Chondrocyte (in vitro differentiated cells): ENCODE results near the gene NKX2-3. TPM values are rescaled to one million over a fixed set of nuclear protein-coding genes. Genes with fewer than 3 reads are reported as not detected.

Experiments
- DNase-seq: peaks from one replicate; pipeline ENCODE4 v3.0.0; 2021; ENCODE audit warnings: mixed read lengths, low spot score
- H3K27ac Mint-ChIP-seq: one replicate; pipeline ENCODE4 v1.8.0; 2021; ENCODE audit warnings: mild to moderate bottlenecking, moderate library complexity, mixed read lengths; ENCODE audit not compliant: unreplicated experiment
- H3K27me3 Mint-ChIP-seq: 2 replicates; pipeline ENCODE4 v1.8.0; 2021; ENCODE audit warnings: low read depth, mixed read lengths
- H3K36me3 Mint-ChIP-seq: 2 replicates; pipeline ENCODE4 v1.8.0; 2021; ENCODE audit warnings: low read depth, mixed read lengths
- H3K4me1 Mint-ChIP-seq: 2 replicates; pipeline ENCODE4 v1.8.0; 2021; ENCODE audit warnings: low read depth, mild to moderate bottlenecking, mixed read lengths
- H3K4me3 Mint-ChIP-seq: one replicate; pipeline ENCODE4 v1.8.0; 2021; ENCODE audit warnings: mild to moderate bottlenecking, moderate library complexity, mixed read lengths; ENCODE audit not compliant: unreplicated experiment
- H3K9me3 Mint-ChIP-seq: 2 replicates; pipeline ENCODE4 v1.8.0; 2021; ENCODE audit warnings: low read depth, mixed read lengths
- total RNA-seq: library from RNA; stranded (reverse); gene quantifications from 3 replicates; pipeline ENCODE4 v1.2.1, GENCODE V29; 2021
- TF ChIP-seq, protein P1 (sequence below): fragments of 200-600 bp; sonication (generic); IDR thresholded peaks from 2 replicates; pipeline ENCODE4 v1.5.0; 2021; ENCODE audit warnings: antibody characterized with exemption, mild to moderate bottlenecking, moderate library complexity

The NKX2-3 gene
- total RNA-seq, 1 donor from 2014 or later: not detected

DNA sequence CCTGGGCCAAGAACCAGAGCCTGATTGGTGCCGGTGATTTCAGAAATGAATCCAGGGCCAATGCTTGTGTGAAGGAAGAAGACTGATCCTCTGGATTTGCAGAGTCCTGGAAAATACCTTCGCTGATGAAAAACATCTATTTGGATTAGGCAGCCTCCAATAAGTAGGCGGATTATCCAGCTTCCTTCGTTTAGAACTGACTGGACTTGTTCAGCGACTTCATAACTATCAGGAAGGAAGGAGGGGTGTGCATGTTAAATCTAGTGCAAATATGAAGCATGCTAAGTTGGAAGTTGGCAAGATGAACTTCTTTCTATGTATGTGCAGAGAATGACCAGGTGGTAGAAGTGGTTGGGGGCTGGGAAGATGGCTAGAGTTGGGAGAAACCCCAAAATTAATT, 41.0 kb downstream of the NKX2-3 start:
- no peaks in the 10 kb centered on the region for H3K4me1 Mint-ChIP-seq
- no peak for DNase-seq
- H3K27me3 Mint-ChIP-seq: peaks cover 32% of the 10 kb centered on the region
- TF ChIP-seq, protein P1, sequence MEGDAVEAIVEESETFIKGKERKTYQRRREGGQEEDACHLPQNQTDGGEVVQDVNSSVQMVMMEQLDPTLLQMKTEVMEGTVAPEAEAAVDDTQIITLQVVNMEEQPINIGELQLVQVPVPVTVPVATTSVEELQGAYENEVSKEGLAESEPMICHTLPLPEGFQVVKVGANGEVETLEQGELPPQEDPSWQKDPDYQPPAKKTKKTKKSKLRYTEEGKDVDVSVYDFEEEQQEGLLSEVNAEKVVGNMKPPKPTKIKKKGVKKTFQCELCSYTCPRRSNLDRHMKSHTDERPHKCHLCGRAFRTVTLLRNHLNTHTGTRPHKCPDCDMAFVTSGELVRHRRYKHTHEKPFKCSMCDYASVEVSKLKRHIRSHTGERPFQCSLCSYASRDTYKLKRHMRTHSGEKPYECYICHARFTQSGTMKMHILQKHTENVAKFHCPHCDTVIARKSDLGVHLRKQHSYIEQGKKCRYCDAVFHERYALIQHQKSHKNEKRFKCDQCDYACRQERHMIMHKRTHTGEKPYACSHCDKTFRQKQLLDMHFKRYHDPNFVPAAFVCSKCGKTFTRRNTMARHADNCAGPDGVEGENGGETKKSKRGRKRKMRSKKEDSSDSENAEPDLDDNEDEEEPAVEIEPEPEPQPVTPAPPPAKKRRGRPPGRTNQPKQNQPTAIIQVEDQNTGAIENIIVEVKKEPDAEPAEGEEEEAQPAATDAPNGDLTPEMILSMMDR: no peak
- no peaks in the 10 kb centered on the region for H3K36me3 Mint-ChIP-seq
- H3K4me3 Mint-ChIP-seq: no peak overlapping the region
- no peak overlapping the region for H3K27ac Mint-ChIP-seq
- H3K9me3 Mint-ChIP-seq: no peaks in the 10 kb centered on the region

DNA sequence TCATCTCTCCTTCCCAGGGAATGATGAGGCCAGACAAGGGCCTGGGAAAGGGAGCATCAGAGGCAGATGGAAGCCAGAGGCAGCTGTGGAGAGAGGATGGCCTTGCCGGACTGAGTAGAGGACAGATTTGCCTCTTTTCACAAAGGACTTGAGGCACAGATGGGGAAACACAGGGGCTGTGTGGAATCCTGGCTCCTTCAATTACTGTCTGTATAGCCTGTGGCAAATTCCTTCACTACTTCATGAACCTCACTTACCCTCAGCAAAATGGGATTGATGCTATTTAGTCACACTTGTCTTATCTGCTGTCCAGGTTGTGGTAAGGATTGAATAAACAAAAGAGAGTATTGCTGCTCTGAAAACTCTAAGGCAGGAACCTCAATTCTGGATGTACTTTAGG, 47.2 kb downstream of the NKX2-3 start:
- H3K4me1 Mint-ChIP-seq: no peaks in the 10 kb centered on the region
- DNase-seq: no peak
- no peak overlapping the region for H3K4me3 Mint-ChIP-seq
- H3K27me3 Mint-ChIP-seq: peaks cover 37% of the 10 kb centered on the region
- no peaks in the 10 kb centered on the region for H3K9me3 Mint-ChIP-seq
- no peaks in the 10 kb centered on the region for H3K36me3 Mint-ChIP-seq
- TF ChIP-seq, protein P1: no peak
- no peak overlapping the region for H3K27ac Mint-ChIP-seq

DNA sequence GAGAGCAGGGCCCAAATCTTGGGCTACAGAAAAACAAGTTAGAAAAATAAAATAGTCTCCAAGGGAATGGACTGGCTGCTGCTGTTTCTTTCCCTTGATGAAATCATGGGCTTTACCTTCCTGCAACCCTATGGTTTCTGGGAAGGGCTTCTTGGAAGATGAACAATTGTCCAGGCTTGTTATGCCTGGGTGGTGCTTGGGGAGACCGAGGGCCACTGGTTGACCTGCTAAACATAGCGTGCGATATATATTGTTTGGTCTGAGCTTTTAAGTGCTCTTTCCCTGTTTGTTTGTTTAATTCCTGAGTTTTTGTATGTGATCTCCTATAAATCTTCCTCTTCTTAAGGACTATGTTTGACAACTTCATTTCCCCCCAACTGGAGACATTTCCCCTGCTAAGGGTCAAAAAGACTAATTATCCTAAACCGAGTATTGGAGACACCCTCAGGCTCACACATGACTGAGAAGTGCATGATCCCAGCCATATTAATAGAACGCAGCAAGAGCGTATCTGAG, 49.6 kb downstream of the NKX2-3 start:
- Mint-ChIP-seq H3K36me3 (no peaks in the 10 kb centered on the region), H3K4me1 (no peaks in the 10 kb centered on the region), H3K9me3 (no peaks in the 10 kb centered on the region), H3K27me3 (peaks cover 48% of the 10 kb centered on the region), H3K4me3 (no peak overlapping the region), H3K27ac (no peak overlapping the region)
- no peak for DNase-seq
- TF ChIP-seq, protein P1: no peak

DNA sequence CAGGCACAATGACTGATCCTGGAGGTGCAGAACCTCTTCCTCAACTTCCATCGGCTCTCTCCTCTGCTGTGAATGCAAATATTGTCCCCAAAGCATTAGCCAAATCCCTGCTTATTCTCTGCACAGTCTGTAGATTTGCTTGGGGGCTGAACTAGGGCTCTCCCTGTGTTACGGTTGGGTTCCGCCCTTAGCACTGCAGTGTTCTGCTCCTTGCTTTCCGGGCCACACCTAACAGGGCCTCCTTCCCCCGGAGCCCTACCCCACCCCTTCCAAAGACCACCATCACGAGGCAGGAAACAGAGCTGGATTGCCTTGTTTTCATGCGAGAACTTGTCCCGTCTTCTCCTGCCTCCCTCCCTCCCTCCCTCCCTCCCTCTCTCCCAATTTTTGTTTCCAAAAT, 50.9 kb downstream of the NKX2-3 start:
- no peak overlapping the region for H3K4me3 Mint-ChIP-seq
- DNase-seq: no peak
- no peaks in the 10 kb centered on the region for H3K4me1 Mint-ChIP-seq
- TF ChIP-seq, protein P1: no peak
- no peak overlapping the region for H3K27ac Mint-ChIP-seq
- H3K9me3 Mint-ChIP-seq: no peaks in the 10 kb centered on the region
- peaks cover 49% of the 10 kb centered on the region for H3K27me3 Mint-ChIP-seq
- no peaks in the 10 kb centered on the region for H3K36me3 Mint-ChIP-seq

Other genes starting within 250 kb of the NKX2-3 start
- gene CNNM1, start 203.6 kb upstream of the NKX2-3 start, total RNA-seq: 0.20 to 0.36 TPM (median 0.21 TPM) in 3 replicates
- gene GOT1, start 102.3 kb upstream of the NKX2-3 start, total RNA-seq: 18.3 to 38.9 TPM (median 34.2 TPM) in 3 replicates
- 26.4 to 46.7 TPM (median 31.9 TPM) in 3 replicates for gene SLC25A28, start 87.5 kb downstream of the NKX2-3 start, total RNA-seq
- 28.8 to 32.3 TPM (median 29.5 TPM) in 3 replicates for gene ENTPD7, start 126.6 kb downstream of the NKX2-3 start, total RNA-seq
- gene COX15, start 199.2 kb downstream of the NKX2-3 start, total RNA-seq: 20.8 to 29.8 TPM (median 21.3 TPM) in 3 replicates
- gene CUTC, start 199.3 kb downstream of the NKX2-3 start, total RNA-seq: 14.4 to 19.1 TPM (median 14.5 TPM) in 3 replicates
- 0.57 to 0.69 TPM (median 0.63 TPM) in 3 replicates for gene ABCC2, start 249.7 kb downstream of the NKX2-3 start, total RNA-seq